Measurements from ENCODE around the gene CARD16.
"Not testable (repeated sequence)": the region's sequence is repeated elsewhere in the genome, so short reads cannot be mapped to it uniquely, and the experiment has no call there.

The CARD16 gene

GRCh38 chr11:105051559-105051958, 6.4 kb upstream of the CARD16 start:
- no peak overlapping the region for H3K4me3 ChIP-seq (ENCODE audit: low read depth, low read length)

GRCh38 chr11:105049481-105049880, 4.3 kb upstream of the CARD16 start:
- H3K4me3 ChIP-seq (ENCODE audit: low read depth, low read length) = no peak overlapping the region

- no peak overlapping the region for H3K4me3 ChIP-seq (ENCODE audit: low read depth, low read length)
Observed at GRCh38 chr11:105046898-105047579, 1.9 kb upstream of the CARD16 start.

- no peak overlapping the region for H3K4me3 ChIP-seq (ENCODE audit: low read depth, low read length)
Observed at GRCh38 chr11:105045676-105046296, 651 bp upstream of the CARD16 start.

- no peak overlapping the region for H3K4me3 ChIP-seq (ENCODE audit: low read depth, low read length)
Observed at GRCh38 chr11:105042178-105042577, 3.0 kb downstream of the CARD16 start.

GRCh38 chr11:105040703-105041102, 4.4 kb downstream of the CARD16 start:
- H3K4me3 ChIP-seq (ENCODE audit: low read depth, low read length) = no peak overlapping the region

- H3K4me3 ChIP-seq (ENCODE audit: low read depth, low read length) = no peak within 1 kb of the TSS
Observed at GRCh38 chr11:105034813-105035620, 10.1 kb downstream of the CARD16 start, which contains the start of gene CASP1. TSS of gene CASP1 (minus strand) at chr11:105035144. CDS start at chr11:105035113, 31 bp downstream.

- H3K4me3 ChIP-seq (ENCODE audit: low read depth, low read length) = not testable (repeated sequence)
Observed at GRCh38 chr11:105034388-105034787, 10.7 kb downstream of the CARD16 start.

GRCh38 chr11:105033781-105034180, 11.4 kb downstream of the CARD16 start:
- no peak overlapping the region for H3K4me3 ChIP-seq (ENCODE audit: low read depth, low read length)

GRCh38 chr11:105033343-105033742, 11.8 kb downstream of the CARD16 start:
- no peak overlapping the region for H3K4me3 ChIP-seq (ENCODE audit: low read depth, low read length)

- no peak overlapping the region for H3K4me3 ChIP-seq (ENCODE audit: low read depth, low read length)
Observed at GRCh38 chr11:105032495-105032894, 12.6 kb downstream of the CARD16 start.

- H3K4me3 ChIP-seq (ENCODE audit: low read depth, low read length) = no peak overlapping the region
Observed at GRCh38 chr11:105027678-105028077, 17.5 kb downstream of the CARD16 start.

GRCh38 chr11:105024394-105024793, 20.7 kb downstream of the CARD16 start:
- no peak overlapping the region for H3K4me3 ChIP-seq (ENCODE audit: low read depth, low read length)

GRCh38 chr11:105023003-105023402, 22.1 kb downstream of the CARD16 start, which contains the start of gene CASP5:
TSS of gene CASP5 (minus strand) at chr11:105023168. CDS start at chr11:105023136, 32 bp downstream.
- H3K4me3 ChIP-seq (ENCODE audit: low read depth, low read length) = no peak within 1 kb of the TSS

- H3K4me3 ChIP-seq (ENCODE audit: low read depth, low read length) = no peak overlapping the region
Observed at GRCh38 chr11:105022527-105022926, 22.6 kb downstream of the CARD16 start.

GRCh38 chr11:105007463-105007862, 37.7 kb downstream of the CARD16 start:
- H3K4me3 ChIP-seq (ENCODE audit: low read depth, low read length) = no peak overlapping the region

GRCh38 chr11:105005451-105005845, 39.7 kb downstream of the CARD16 start:
- H3K4me3 ChIP-seq (ENCODE audit: low read depth, low read length) = no peak overlapping the region

GRCh38 chr11:105004021-105004420, 41.1 kb downstream of the CARD16 start:
- H3K4me3 ChIP-seq (ENCODE audit: low read depth, low read length) = no peak overlapping the region

- H3K4me3 ChIP-seq (ENCODE audit: low read depth, low read length) = no peak overlapping the region
Observed at GRCh38 chr11:105003151-105003550, 42.0 kb downstream of the CARD16 start.

- no peak overlapping the region for H3K4me3 ChIP-seq (ENCODE audit: low read depth, low read length)
Observed at GRCh38 chr11:105000797-105001196, 44.3 kb downstream of the CARD16 start.

- no peak overlapping the region for H3K4me3 ChIP-seq (ENCODE audit: low read depth, low read length)
Observed at GRCh38 chr11:105000167-105000566, 45.0 kb downstream of the CARD16 start.

GRCh38 chr11:104999721-105000120, 45.4 kb downstream of the CARD16 start:
- no peak overlapping the region for H3K4me3 ChIP-seq (ENCODE audit: low read depth, low read length)

All from iPS-11a (cell line).